GM12865 (cell line): ENCODE data around the gene ZNF516.

Experiments used
- DNase-seq: peaks from one replicate; pipeline ENCODE4 v3.0.0; 2010; ENCODE audit warnings: low read depth
- H3K4me3 ChIP-seq: 2 replicates; pipeline ENCODE4 v1.5.1; 2011; ENCODE audit warnings: mild to moderate bottlenecking, low read depth, low read length, control low read depth
- CTCF ChIP-seq: IDR thresholded peaks from 2 replicates; pipeline ENCODE4 v1.5.1; 2011; ENCODE audit warnings: low read length, control low read depth, low read depth, inconsistent platforms; ENCODE audit not compliant: insufficient read depth; ENCODE audit errors: missing control alignments

Gene ZNF516

GRCh38 chr18:76450452-76451395 lies 44.3 kb downstream of the ZNF516 start:
- H3K4me3 ChIP-seq, result peak overlapping the region; percentile 46
- peak; percentile 60 for DNase-seq
- TF ChIP-seq CTCF, result no peak

- no peak for DNase-seq
- no peak for TF ChIP-seq CTCF
- H3K4me3 ChIP-seq, result no peak overlapping the region
Measured at GRCh38 chr18:76449111-76449453, 46.0 kb downstream of the ZNF516 start.

DNA sequence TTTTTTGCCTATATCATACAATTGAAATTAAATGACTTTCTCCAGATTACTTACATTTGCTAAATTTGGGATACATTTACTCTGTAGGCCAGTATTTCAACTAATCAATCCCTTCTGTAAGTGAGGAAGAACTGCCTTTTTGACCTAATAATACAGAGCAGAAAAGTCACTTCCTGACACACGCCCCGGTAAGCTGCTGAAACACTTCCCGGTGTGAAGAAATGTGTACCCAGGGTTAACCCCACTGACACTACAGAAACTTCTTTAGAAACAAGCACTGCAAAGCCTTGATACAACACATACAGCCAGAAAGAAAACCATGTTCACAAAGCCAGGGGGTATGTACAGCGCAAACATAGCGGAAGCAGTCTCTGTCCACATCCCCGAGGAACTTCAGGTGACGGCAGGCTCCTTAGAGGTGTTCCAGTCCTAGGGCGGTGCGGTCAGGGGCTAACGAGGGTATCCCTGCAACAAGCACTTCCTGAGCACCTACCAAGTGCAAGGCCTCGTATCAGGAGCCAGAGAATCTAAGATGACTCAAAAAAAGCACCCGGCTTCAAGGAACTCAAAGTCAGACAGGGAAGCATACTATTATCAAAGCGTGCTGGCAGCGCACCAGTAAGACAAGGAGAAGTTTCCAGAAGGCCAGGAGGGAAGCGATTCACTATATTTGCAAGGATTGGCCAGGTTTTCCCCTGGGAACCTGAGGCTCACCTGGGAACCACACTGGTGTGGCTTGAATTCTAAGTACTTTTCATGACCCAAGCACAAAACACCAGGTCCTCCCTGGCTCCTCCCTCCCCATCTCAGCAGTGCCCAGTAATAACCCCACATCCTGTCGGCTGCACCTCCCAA lies 46.6 kb downstream of the ZNF516 start:
- TF ChIP-seq CTCF, result no peak
- no peak for DNase-seq
- H3K4me3 ChIP-seq, result no peak overlapping the region

- TF ChIP-seq CTCF, result no peak
- no peak overlapping the region for H3K4me3 ChIP-seq
- DNase-seq, result no peak
Measured at GRCh38 chr18:76447258-76447890, 47.7 kb downstream of the ZNF516 start.

GRCh38 chr18:76446321-76447257 lies 48.5 kb downstream of the ZNF516 start:
- no peak for DNase-seq
- H3K4me3 ChIP-seq, result no peak overlapping the region
- TF ChIP-seq CTCF, result no peak

DNA sequence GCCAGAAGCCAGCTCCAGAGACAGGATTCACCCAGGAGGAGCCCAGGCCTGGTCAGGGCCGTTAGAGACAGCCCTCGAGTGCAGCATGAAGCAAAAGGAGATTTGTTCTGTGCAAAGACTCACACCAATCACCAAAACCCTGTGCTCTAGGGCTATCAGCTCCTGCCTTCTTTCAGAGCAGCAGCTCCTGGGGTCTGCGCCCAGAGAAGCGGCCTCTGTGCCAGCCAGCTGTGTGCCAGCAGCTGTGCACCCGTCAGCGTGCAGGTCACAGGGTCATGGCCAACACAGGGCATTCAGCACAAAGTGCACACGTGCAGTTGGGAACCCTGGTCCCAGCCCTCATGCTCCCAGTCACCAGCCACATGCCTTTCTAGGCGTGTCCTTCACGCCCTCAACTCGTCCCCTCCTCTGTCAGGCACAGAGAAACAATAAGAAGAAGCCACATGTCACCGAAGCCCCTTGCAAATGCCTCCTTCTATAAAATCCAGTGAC lies 49.3 kb downstream of the ZNF516 start:
- no peak overlapping the region for H3K4me3 ChIP-seq
- no peak for TF ChIP-seq CTCF
- no peak for DNase-seq
